HepG2 (cell line): ENCODE data around the gene PMVK. TPM values are rescaled to one million over a fixed set of nuclear protein-coding genes. Genes with fewer than 3 reads are reported as not detected.

Experiments used
- ARID5B ChIP-seq: IDR thresholded peaks from 2 replicates; pipeline ENCODE4 v1.4.0; 2020; ENCODE audit warnings: mild to moderate bottlenecking, missing genetic modification reagents
- ATF5 ChIP-seq: sonication (generic); formaldehyde crosslinking; IDR thresholded peaks from 2 replicates; pipeline ENCODE4 v1.4.0; 2020; ENCODE audit warnings: mild to moderate bottlenecking, low read depth, missing genetic modification reagents
- BCL6 ChIP-seq: IDR thresholded peaks from 2 replicates; pipeline ENCODE4 v1.6.1; 2016; ENCODE audit warnings: missing genetic modification reagents, missing compliant biosample characterization
- CEBPB ChIP-seq: IDR thresholded peaks from 2 replicates; pipeline ENCODE4 v1.6.1; 2011; ENCODE audit warnings: low read depth, low read length, improper control_type of control experiment, borderline replicate concordance
- FOXM1 ChIP-seq: sonication (generic); formaldehyde crosslinking; IDR thresholded peaks from 2 replicates; pipeline ENCODE4 v1.5.0; 2020; ENCODE audit warnings: missing genetic modification reagents
- HDAC2 ChIP-seq: sonication (generic); formaldehyde crosslinking; IDR thresholded peaks from 2 replicates; pipeline ENCODE4 v1.4.0; 2020; ENCODE audit warnings: missing genetic modification reagents
- JUND ChIP-seq: sonication (generic); formaldehyde crosslinking; IDR thresholded peaks from 2 replicates; pipeline ENCODE4 v1.8.0; 2022; ENCODE audit warnings: mild to moderate bottlenecking, missing genetic modification reagents
- MYNN ChIP-seq: sonication (generic); formaldehyde crosslinking; IDR thresholded peaks from 2 replicates; pipeline ENCODE4 v1.4.0; 2020; ENCODE audit warnings: mild to moderate bottlenecking, low read depth, missing genetic modification reagents
- NFYC ChIP-seq: IDR thresholded peaks from 2 replicates; pipeline ENCODE4 v1.6.1; 2016; ENCODE audit warnings: missing genetic modification reagents, missing compliant biosample characterization
- NKX3-1 ChIP-seq: sonication (generic); formaldehyde crosslinking; IDR thresholded peaks from 2 replicates; pipeline ENCODE4 v1.5.0; 2020; ENCODE audit warnings: missing genetic modification reagents
- PLSCR1 ChIP-seq: sonication (generic); formaldehyde crosslinking; IDR thresholded peaks from 2 replicates; pipeline ENCODE4 v1.5.0; 2020; ENCODE audit warnings: missing genetic modification reagents, mild to moderate bottlenecking, borderline replicate concordance
- POLR2AphosphoS2 ChIP-seq: IDR thresholded peaks from 2 replicates; pipeline ENCODE4 v1.6.1; 2011; ENCODE audit warnings: low read depth, low read length, improper control_type of control experiment
- SETDB1 ChIP-seq: sonication (generic); formaldehyde crosslinking; IDR thresholded peaks from 2 replicates; pipeline ENCODE4 v1.5.1; 2020; ENCODE audit warnings: missing genetic modification reagents, mild to moderate bottlenecking, borderline replicate concordance
- TOPORS ChIP-seq: sonication (generic); formaldehyde crosslinking; IDR thresholded peaks from 2 replicates; pipeline ENCODE4 v1.8.0; 2023; ENCODE audit warnings: mild to moderate bottlenecking, missing genetic modification reagents
- ZBTB14 ChIP-seq: sonication (generic); formaldehyde crosslinking; IDR thresholded peaks from 2 replicates; pipeline ENCODE4 v1.4.0; 2020; ENCODE audit warnings: missing genetic modification reagents
- ZMAT5 ChIP-seq: sonication (generic); formaldehyde crosslinking; IDR thresholded peaks from 2 replicates; pipeline ENCODE4 v1.5.0; 2020; ENCODE audit warnings: mild to moderate bottlenecking, low read depth, missing genetic modification reagents, borderline replicate concordance
- ZNF292 ChIP-seq: sonication (generic); formaldehyde crosslinking; IDR thresholded peaks from 2 replicates; pipeline ENCODE4 v1.8.1; 2022; ENCODE audit warnings: mild to moderate bottlenecking, low read depth, missing genetic modification reagents, borderline replicate concordance
- ZNF30 ChIP-seq: sonication (generic); formaldehyde crosslinking; IDR thresholded peaks from 2 replicates; pipeline ENCODE4 v1.5.0; 2020; ENCODE audit warnings: mild to moderate bottlenecking, missing genetic modification reagents
- ZNF557 ChIP-seq: sonication (generic); formaldehyde crosslinking; IDR thresholded peaks from 2 replicates; pipeline ENCODE4 v1.4.0; 2020; ENCODE audit warnings: missing genetic modification reagents
- ZNF737 ChIP-seq: sonication (generic); formaldehyde crosslinking; IDR thresholded peaks from 2 replicates; pipeline ENCODE4 v1.5.0; 2020; ENCODE audit warnings: missing genetic modification reagents, mild to moderate bottlenecking, borderline replicate concordance
- ZNF770 ChIP-seq: sonication (generic); formaldehyde crosslinking; IDR thresholded peaks from 2 replicates; pipeline ENCODE4 v1.5.0; 2020; ENCODE audit warnings: mild to moderate bottlenecking, missing genetic modification reagents
- ZNF839 ChIP-seq: sonication (generic); formaldehyde crosslinking; IDR thresholded peaks from 2 replicates; pipeline ENCODE4 v1.4.0; 2020; ENCODE audit warnings: missing genetic modification reagents, mild to moderate bottlenecking, borderline replicate concordance
- polyA plus RNA-seq, 8 experiments: library from polyadenylated mRNA; depleted of rRNA in 3 of 8; stranded (reverse) in 7 of 8; unstranded in 1 of 8; fragments of >200 nt; fragmentation: Illumina TruSeq in 4 of 8; extraction: Trizol in 4 of 8; gene quantifications; 2 replicates each; pipeline versions ENCODE4 v1.2.1 to v1.2.3, GENCODE V29; 2011 to 2016; ENCODE audit warnings: low read depth in 4 of 8, missing spikeins in 1 of 8, mixed read lengths in 1 of 8; ENCODE audit not compliant: insufficient read depth in 1 of 8
- total RNA-seq, 5 experiments: library from RNA; depleted of rRNA; stranded (reverse); fragments of >200 nt; fragmentation: Illumina TruSeq; extraction: Trizol; gene quantifications; 2 replicates each; pipeline ENCODE4 v1.2.3, GENCODE V29; 2016; ENCODE audit warnings: low read depth in 1 of 5

The PMVK gene
- total and polyA plus RNA-seq, 2 of the 13 experiments (the other 11 are each of a cell fraction or from before 2014, with no cell fraction given): 3.9 to 12.6 TPM

GRCh38 chr1:154931940-154932487 lies 4.5 kb downstream of the PMVK start (continued):
- TF ChIP-seq ZNF770 (CRISPR knock-in tag) (0 out of 2 replicates have a peak, but pooled peaks have one; percentile 45), PLSCR1 (CRISPR knock-in tag) (no peak), JUND (CRISPR knock-in tag) (no peak), CEBPB (no peak), ZNF292 (CRISPR knock-in tag) (peak; percentile 77; the same call in 1 of the 2 replicates), MYNN (CRISPR knock-in tag) (no peak), TOPORS (CRISPR knock-in tag) (no peak), ZBTB14 (no peak), ZNF737 (CRISPR knock-in tag) (no peak), ZNF839 (no peak), NKX3-1 (CRISPR knock-in tag) (no peak), ZNF557 (CRISPR knock-in tag) (no peak), POLR2AphosphoS2 (no peak), ARID5B (peak; percentile 67; the same call in 1 of the 2 replicates), BCL6 (no peak), ATF5 (CRISPR knock-in tag) (no peak), ZNF30 (CRISPR knock-in tag) (no peak), ZMAT5 (CRISPR knock-in tag) (no peak), FOXM1 (no peak), NFYC (no peak), SETDB1 (CRISPR knock-in tag) (no peak), HDAC2 (CRISPR knock-in tag) (peak; percentile 64; the same call in 1 of the 2 replicates)
